Medulla oblongata (tissue), 1 donor: ENCODE measurements around the gene ABCG1.
"Not testable (repeated sequence)": the region's sequence is repeated elsewhere in the genome, so short reads cannot be mapped to it uniquely, and the experiment has no call there.

Source experiments
- DNase-seq: peaks from one replicate; pipeline ENCODE4 v3.0.0-alpha.2; 2015; ENCODE audit errors: extremely low spot score

ABCG1 gene

GRCh38 chr21:42218836-42219605 lies at the start of gene ABCG1:
ABCG1 (plus strand) TSS chr21:42219140; CDS start chr21:42219263, 123 bp downstream.
- DNase-seq, result peak; percentile 30

DNA sequence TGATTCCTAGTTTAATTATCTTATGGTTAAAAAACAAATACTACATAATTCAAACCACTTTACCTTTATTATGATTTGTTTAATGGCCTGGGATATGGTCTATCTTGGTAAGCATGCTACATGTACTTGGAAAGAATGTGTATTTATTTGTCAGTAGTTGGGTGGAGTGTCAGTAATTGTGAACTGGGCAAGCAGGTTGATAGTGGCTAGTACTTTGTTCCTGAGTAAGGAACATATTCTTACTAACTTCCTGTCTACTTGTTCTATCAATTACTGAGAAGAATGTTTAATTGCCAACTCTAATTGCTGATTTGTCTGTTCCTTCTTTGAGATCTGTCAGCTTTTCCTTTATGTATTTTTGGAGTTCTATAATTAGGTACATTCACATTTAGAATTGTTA lies 49.2 kb upstream of the ABCG1 start:
- DNase-seq, result no peak

- peak; percentile 82 for DNase-seq
Measured at GRCh38 chr21:42171091-42172053, 47.6 kb upstream of the ABCG1 start.

- DNase-seq, result no peak
Measured at GRCh38 chr21:42172596-42173483, 46.1 kb upstream of the ABCG1 start.

GRCh38 chr21:42174173-42174572 lies 44.8 kb upstream of the ABCG1 start:
- DNase-seq, result no peak

- DNase-seq, result no peak
Measured at GRCh38 chr21:42175110-42175710, 43.7 kb upstream of the ABCG1 start.

DNA sequence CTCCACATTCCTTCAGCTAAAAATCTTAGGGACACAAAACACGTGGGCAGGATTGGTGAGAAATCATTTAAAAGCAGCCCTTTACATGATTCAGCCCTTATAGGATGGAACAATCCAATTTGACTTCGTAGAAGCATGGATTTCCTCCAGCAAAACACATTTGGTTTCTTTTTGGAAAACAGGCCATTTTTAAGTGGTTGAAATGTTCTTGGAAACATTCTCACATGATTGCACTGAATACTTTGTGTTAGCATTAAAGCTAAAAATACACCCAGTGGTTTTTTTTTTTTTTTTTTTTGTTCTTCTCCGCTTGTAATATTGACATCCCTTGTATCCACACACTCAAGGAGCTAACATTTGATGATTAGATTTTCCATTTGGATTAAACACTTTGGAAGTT lies 42.1 kb upstream of the ABCG1 start:
- no peak for DNase-seq

- no peak for DNase-seq
Measured at GRCh38 chr21:42179316-42179715, 39.6 kb upstream of the ABCG1 start.

DNA sequence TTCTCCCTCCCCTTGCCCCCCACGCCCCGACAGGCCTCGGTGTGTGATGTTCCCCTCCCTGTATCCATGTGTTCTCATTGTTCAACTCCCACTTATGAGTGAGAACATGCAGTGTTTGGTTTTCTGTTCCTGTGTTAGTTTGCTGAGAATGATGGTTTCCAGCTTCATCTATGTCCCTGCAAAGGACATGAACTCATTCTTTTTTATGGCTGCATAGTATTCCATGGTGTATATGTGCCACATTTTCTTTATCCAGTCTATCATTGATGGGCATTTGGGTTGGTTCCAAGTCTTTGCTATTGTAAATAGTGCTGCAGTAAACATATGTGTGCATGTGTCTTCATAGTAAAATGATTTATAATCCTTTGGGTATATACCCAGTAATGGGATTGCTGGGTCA lies 38.9 kb upstream of the ABCG1 start:
- not testable (repeated sequence) for DNase-seq

- DNase-seq, result no peak
Measured at GRCh38 chr21:42182713-42183371, 36.1 kb upstream of the ABCG1 start.

GRCh38 chr21:42183374-42184266 lies 35.3 kb upstream of the ABCG1 start:
- DNase-seq, result no peak

DNA sequence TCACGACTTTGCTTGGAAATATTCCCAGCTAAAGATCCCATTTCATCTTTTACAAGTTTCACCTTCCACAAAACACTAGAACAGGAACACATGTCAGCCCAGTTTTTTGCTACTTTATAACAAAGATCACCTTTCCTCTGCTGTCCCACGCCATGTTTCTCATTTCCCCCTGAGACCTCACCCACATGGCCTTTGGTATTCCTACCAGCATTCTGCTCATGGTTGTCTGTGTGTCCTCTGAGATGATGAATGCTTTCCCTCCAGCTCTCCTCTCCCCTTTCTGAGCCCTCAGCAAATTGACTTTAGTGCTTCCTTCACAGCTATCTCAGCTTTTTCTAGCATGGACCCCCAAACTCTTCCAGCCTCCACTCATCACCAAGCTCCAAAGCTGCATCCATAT lies 32.3 kb upstream of the ABCG1 start:
- no peak for DNase-seq

DNA sequence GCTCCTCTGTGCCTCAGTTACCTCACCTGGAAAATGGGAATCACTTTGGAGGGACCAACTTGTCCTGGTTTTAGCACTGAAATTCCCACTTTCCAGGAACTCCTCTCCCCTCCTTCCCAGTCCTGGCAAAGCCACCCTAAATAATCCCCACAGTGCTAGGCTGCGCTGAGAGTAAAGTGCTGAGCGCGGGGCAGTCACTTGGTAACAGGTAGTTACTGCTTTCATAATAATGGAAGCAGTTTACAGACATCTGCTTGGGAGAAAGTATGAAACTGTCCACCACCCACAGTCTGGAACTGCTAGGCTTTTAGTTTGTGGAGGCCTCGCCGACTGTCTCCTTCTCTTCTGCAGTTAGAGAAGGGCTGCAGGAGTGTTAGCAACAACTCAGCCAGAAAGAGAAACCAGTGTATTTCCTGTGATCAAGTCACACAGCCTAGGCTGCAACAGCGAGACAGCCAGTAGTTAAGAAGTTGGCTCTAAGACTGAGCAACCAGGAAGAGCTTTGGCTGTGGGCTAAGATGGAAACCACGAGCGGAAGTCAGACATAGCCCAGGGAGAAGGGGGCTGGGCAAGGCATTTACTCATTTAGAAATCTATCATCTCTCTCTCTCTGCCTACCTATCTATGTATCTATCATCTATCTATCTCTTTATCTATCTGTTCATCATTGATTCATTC lies 30.8 kb upstream of the ABCG1 start:
- DNase-seq, result peak; percentile 74

DNA sequence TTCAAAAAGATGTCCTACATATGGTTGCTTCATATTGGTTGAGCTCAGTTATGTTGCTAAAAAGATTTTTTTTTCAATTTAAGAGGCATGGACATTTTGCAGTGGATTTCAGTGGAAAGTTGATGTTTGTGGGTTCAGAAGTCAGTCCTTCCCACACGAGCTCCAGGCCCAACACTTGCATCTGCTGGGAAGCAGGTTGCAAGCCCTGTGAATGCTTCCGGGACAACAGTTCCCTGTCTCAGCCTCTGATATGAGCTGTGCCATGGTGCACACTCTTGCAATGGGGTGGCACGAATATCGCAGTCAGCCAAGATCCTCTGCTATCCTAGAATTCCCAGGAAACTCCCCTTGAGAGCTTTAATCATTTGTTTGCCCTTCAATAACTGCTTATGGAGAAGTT lies 30.3 kb upstream of the ABCG1 start:
- no peak for DNase-seq

DNA sequence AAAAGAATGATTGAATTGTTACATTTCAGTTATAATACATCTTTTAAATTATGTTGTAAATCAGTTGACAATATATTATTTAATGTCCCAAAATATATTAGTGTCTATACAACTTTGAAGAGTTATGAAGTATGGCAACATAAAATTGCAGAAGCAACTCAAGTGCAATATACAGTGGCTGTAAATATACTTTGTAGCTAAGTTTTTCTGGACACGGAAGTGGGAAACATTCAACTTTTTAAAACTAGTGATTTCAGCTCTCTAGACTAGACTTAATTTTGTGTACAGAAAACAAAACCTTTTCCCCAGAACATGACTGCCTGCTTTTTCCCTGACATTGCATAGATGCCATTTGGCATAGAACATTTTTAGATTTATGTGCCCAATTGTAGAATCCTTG lies 29.5 kb upstream of the ABCG1 start:
- DNase-seq, result no peak

DNA sequence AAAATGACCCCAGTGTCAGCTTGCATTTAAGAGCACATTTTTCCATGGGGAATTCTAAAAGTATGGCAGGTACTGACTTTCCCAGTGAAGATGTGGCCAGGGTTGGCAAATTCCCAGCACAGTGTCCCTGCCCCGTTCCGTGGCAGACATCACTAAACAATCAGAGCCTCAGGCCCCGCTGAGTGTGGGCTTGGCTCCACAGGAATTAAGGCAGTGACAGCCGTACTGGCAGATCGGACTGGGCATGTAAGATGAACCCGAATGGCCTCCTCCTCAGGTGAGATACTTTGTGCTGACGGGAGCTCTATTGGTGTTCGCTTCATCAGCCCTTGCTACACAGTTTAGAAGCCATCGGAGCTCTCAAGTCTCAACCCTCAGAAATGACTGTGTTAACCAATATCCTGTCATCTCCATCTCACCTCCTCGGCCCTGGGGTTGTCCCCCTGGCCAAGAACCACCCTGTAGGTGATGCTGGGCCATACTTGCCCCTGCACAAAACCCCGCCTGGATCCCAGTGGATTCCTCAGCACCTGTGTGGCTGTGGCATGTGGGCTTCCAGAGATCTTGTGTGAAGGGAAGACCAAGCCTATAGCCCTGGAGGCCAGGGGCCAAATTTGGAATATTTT lies 29.0 kb upstream of the ABCG1 start:
- DNase-seq, result no peak

DNA sequence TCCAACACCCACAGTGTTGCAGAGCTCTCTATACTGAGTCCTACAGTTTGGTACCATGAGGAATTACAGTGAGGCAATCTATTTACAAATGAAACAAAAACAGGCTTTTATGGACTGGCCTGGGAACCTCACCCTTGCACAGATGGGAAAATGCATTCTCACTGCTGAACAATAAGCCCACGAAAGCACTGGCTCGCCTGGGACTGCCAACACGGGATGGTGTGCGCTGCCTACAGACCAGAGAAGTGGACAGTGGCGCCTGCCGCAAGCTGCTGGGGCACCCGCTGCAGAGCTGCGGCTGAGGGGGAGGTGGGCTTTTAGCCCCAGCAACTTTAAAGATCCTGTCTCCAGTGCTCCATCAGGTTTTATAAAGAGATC lies 28.5 kb upstream of the ABCG1 start:
- DNase-seq, result peak; percentile 72

DNA sequence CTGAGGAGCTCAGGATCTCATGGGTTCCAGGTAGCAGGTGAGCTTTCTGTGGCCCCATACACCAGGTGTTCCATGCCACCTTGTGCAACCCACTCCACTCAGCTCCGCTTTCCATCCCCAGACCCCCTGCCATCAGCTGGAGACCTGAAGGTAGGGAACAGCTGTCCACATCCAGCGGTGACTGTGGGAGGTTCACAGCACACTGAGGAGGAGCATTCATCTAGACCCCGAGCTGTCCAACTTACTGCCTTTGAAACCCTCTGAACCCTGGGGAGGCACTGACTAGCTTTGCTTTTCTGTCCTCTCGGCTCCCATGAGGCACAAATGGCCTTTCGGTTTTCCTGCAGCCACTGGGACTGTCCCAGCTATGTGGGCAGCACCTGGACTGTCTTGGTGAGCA lies 27.9 kb upstream of the ABCG1 start:
- DNase-seq, result no peak
